Measurements from ENCODE around the gene THRB.

The THRB gene

GRCh38 chr3:24305795-24306467, 188.7 kb downstream of the THRB start:
- H4K20me1 ChIP-seq (ENCODE audit: low read depth, low read length): no peaks in the 10 kb centered on the region
- no peaks in the 10 kb centered on the region for H3K79me2 ChIP-seq (ENCODE audit: insufficient read depth, low read length)
- no peaks in the 10 kb centered on the region for H3K27me3 ChIP-seq (ENCODE audit: low read length)
- no peak overlapping the region for H3K4me2 ChIP-seq (ENCODE audit: low read depth, low read length, poor library complexity, severe bottlenecking)
- no peak overlapping the region for H3K27ac ChIP-seq (ENCODE audit: low read depth, low read length)
- no peaks in the 10 kb centered on the region for H3K36me3 ChIP-seq (ENCODE audit: low read length)
- H3F3A ChIP-seq (ENCODE audit: insufficient read depth): no peaks in the 10 kb centered on the region
- no peak overlapping the region for H2AFZ ChIP-seq (ENCODE audit: low read depth, low read length, severe bottlenecking)
- no peak overlapping the region for H3K4me3 ChIP-seq (ENCODE audit: insufficient read depth, low read length, poor library complexity, severe bottlenecking)
- H3K9me2 ChIP-seq (replicated peaks; ENCODE audit: insufficient read depth, low read length): no peaks in the 10 kb centered on the region
- no peak overlapping the region for H3K9ac ChIP-seq (ENCODE audit: low read length)
- TF ChIP-seq, protein P1, sequence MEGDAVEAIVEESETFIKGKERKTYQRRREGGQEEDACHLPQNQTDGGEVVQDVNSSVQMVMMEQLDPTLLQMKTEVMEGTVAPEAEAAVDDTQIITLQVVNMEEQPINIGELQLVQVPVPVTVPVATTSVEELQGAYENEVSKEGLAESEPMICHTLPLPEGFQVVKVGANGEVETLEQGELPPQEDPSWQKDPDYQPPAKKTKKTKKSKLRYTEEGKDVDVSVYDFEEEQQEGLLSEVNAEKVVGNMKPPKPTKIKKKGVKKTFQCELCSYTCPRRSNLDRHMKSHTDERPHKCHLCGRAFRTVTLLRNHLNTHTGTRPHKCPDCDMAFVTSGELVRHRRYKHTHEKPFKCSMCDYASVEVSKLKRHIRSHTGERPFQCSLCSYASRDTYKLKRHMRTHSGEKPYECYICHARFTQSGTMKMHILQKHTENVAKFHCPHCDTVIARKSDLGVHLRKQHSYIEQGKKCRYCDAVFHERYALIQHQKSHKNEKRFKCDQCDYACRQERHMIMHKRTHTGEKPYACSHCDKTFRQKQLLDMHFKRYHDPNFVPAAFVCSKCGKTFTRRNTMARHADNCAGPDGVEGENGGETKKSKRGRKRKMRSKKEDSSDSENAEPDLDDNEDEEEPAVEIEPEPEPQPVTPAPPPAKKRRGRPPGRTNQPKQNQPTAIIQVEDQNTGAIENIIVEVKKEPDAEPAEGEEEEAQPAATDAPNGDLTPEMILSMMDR (IDR thresholded peaks at IDR 0.05; ENCODE audit: insufficient read depth, low read length, poor library complexity, severe bottlenecking): no peak
- no peak for TF ChIP-seq EZH2phosphoT487 (conservative IDR thresholded peaks at IDR 0.05; ENCODE audit: low read length)
- no peaks in the 10 kb centered on the region for H3K9me3 ChIP-seq (ENCODE audit: insufficient read depth, low read length)

DNA sequence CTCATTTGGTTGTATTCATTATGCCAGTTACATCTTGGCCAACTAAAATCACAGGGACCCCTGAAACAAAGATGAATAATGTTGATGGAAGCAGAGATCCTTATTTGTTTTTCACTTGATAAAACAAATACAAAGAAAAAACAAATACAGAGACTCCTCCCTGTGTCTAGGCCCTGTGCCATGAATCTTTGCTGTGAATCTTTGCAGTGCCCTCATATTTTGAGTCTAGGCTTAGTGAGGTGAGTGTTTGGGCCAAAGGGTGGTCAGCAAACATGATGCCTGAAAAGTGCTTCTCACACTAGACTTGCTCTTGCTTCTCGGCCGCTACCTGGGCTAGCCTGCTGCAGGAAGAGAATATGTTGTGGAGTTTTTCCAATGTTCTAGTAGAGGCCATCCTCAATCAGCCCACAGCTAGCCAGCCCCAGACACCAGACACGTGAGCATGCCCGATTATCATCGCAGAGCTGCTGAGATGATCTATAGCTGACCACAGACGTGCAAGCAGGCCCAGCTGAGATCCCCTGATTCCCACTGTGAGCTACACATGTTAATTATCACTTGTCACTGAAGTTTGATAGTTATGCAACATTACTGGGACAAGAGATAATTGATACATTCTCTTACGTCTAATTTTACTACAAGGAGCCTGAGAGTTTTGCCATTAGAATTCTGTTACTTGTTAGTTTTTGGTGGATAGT, 191.4 kb downstream of the THRB start:
- H3K27ac ChIP-seq (ENCODE audit: low read depth, low read length): no peak overlapping the region
- H3K9ac ChIP-seq (ENCODE audit: low read length): no peak overlapping the region
- no peaks in the 10 kb centered on the region for H3K9me2 ChIP-seq (replicated peaks; ENCODE audit: insufficient read depth, low read length)
- H3K4me2 ChIP-seq (ENCODE audit: low read depth, low read length, poor library complexity, severe bottlenecking): no peak overlapping the region
- no peak overlapping the region for H2AFZ ChIP-seq (ENCODE audit: low read depth, low read length, severe bottlenecking)
- no peak for TF ChIP-seq EZH2phosphoT487 (conservative IDR thresholded peaks at IDR 0.05; ENCODE audit: low read length)
- no peaks in the 10 kb centered on the region for H3K9me3 ChIP-seq (ENCODE audit: insufficient read depth, low read length)
- H3F3A ChIP-seq (ENCODE audit: insufficient read depth): no peaks in the 10 kb centered on the region
- H3K36me3 ChIP-seq (ENCODE audit: low read length): no peaks in the 10 kb centered on the region
- H3K79me2 ChIP-seq (ENCODE audit: insufficient read depth, low read length): no peaks in the 10 kb centered on the region
- H3K27me3 ChIP-seq (ENCODE audit: low read length): no peaks in the 10 kb centered on the region
- no peaks in the 10 kb centered on the region for H4K20me1 ChIP-seq (ENCODE audit: low read depth, low read length)
- no peak overlapping the region for H3K4me3 ChIP-seq (ENCODE audit: insufficient read depth, low read length, poor library complexity, severe bottlenecking)

GRCh38 chr3:24302396-24302795, 192.3 kb downstream of the THRB start:
- no peak overlapping the region for H2AFZ ChIP-seq (ENCODE audit: low read depth, low read length, severe bottlenecking)
- TF ChIP-seq EZH2phosphoT487 (conservative IDR thresholded peaks at IDR 0.05; ENCODE audit: low read length): no peak
- TF ChIP-seq, protein P1 (IDR thresholded peaks at IDR 0.05; ENCODE audit: insufficient read depth, low read length, poor library complexity, severe bottlenecking): no peak
- no peaks in the 10 kb centered on the region for H4K20me1 ChIP-seq (ENCODE audit: low read depth, low read length)
- H3K36me3 ChIP-seq (ENCODE audit: low read length): no peaks in the 10 kb centered on the region
- no peaks in the 10 kb centered on the region for H3F3A ChIP-seq (ENCODE audit: insufficient read depth)
- H3K9ac ChIP-seq (ENCODE audit: low read length): no peak overlapping the region
- H3K9me3 ChIP-seq (ENCODE audit: insufficient read depth, low read length): no peaks in the 10 kb centered on the region
- H3K4me2 ChIP-seq (ENCODE audit: low read depth, low read length, poor library complexity, severe bottlenecking): no peak overlapping the region
- no peak overlapping the region for H3K4me3 ChIP-seq (ENCODE audit: insufficient read depth, low read length, poor library complexity, severe bottlenecking)
- no peaks in the 10 kb centered on the region for H3K27me3 ChIP-seq (ENCODE audit: low read length)
- H3K79me2 ChIP-seq (ENCODE audit: insufficient read depth, low read length): no peaks in the 10 kb centered on the region
- no peak overlapping the region for H3K27ac ChIP-seq (ENCODE audit: low read depth, low read length)
- H3K9me2 ChIP-seq (replicated peaks; ENCODE audit: insufficient read depth, low read length): no peaks in the 10 kb centered on the region

- Histone ChIP-seq H3K36me3 (ENCODE audit: low read length) (no peaks in the 10 kb centered on the region), H3K4me3 (ENCODE audit: insufficient read depth, low read length, poor library complexity, severe bottlenecking) (no peak overlapping the region), H3K27me3 (ENCODE audit: low read length) (no peaks in the 10 kb centered on the region), H4K20me1 (ENCODE audit: low read depth, low read length) (no peaks in the 10 kb centered on the region), H3K27ac (ENCODE audit: low read depth, low read length) (no peak overlapping the region), H3K79me2 (ENCODE audit: insufficient read depth, low read length) (no peaks in the 10 kb centered on the region), H3K9me3 (ENCODE audit: insufficient read depth, low read length) (no peaks in the 10 kb centered on the region), H3K4me2 (ENCODE audit: low read depth, low read length, poor library complexity, severe bottlenecking) (no peak overlapping the region), H3F3A (ENCODE audit: insufficient read depth) (no peaks in the 10 kb centered on the region), H2AFZ (ENCODE audit: low read depth, low read length, severe bottlenecking) (no peak overlapping the region), H3K9me2 (replicated peaks; ENCODE audit: insufficient read depth, low read length) (no peaks in the 10 kb centered on the region), H3K9ac (ENCODE audit: low read length) (no peak overlapping the region)
- no peak for TF ChIP-seq EZH2phosphoT487 (conservative IDR thresholded peaks at IDR 0.05; ENCODE audit: low read length)
- TF ChIP-seq, protein P1 (IDR thresholded peaks at IDR 0.05; ENCODE audit: insufficient read depth, low read length, poor library complexity, severe bottlenecking): no peak
Measured at GRCh38 chr3:24300949-24301348, 193.7 kb downstream of the THRB start.

Data from SU-DHL-6 (cell line).